OCI-LY3 (cell line): ENCODE measurements around the gene CHN2.

Experiments
- CTCF ChIP-seq: fragments of 200-600, 300-600 bp; sonication (generic); IDR thresholded peaks from 2 replicates; pipeline ENCODE4 v1.5.1; 2014; ENCODE audit warnings: antibody characterized with exemption, low read length, low read depth
- EZH2phosphoT487 ChIP-seq: fragments of 200-600 bp; shearing (Covaris generic); IDR thresholded peaks from 2 replicates; pipeline ENCODE4 v1.6.1; 2018; ENCODE audit warnings: antibody characterized with exemption, mixed run types, low read depth

- TF ChIP-seq CTCF (no peak), EZH2phosphoT487 (no peak)
Observed at GRCh38 chr7:29369909-29370488, 175.4 kb downstream of the CHN2 start.
